Stimulated activated CD4-positive, alpha-beta T cell treated with anti-CD3 and anti-CD28 coated beads, Interleukin-4, amount 100 ng/mL, for 4 hours (primary cell): ENCODE results near the gene UEVLD.

Source experiments
- DNase-seq, 2 experiments: peaks; one replicate each; pipeline ENCODE4 v3.0.0-alpha.2; 2020

The UEVLD gene

DNA sequence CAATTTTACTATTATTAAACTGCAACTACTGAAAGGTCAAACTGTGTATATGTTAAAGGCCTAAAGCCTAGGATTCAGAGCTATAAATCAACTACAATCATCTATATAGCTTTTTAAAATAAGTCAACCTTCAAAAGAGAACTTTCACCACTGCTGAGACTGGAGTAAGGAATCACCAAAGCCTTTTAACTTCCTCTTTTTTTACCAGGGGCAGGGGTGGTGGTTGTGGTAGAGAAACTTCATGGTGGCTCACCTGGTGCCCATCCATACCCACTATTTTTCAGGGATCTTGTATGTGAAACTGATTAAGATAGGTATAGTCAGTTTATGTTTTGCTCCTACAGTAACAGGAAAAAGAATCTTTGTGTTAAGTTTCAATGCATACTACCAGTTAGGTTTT lies 93.3 kb downstream of the UEVLD start:
- DNase-seq: no peak

DNA sequence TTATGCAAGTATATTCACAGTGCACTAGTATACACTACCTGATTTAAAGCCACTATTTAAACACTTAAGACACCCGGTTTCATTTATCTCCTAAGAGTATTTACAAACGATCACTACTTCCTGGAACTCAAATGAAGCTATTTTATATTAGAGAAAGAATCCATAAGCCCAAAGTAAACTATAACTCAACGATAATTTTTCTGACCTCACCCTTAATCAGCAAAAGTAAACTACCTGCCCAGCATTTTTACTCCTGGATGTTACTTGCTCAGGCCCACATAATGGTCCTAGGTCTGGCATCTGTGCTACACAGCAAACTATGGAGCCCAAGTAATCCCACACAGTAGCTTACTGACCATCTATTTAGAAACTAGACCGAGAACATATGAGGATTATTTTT lies 95.2 kb downstream of the UEVLD start:
- DNase-seq: no peak

DNA sequence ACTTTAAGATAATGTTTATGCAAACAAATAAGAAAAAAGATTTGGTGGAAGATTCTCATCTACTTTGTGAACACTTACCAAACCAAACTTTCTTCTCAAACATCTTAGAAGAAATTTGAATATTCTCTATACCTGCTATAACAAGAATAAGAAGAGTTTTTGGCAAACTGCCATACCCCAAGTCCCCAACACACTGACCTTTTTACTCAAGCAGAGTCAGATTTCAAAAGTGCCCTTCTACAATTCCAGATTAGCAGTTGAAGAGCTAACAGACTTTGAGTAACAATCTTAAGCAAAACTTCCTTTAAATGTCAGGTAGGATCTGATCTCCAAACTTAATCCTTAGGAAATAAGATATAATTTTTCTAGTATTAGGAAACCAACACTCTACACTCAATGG lies 95.6 kb downstream of the UEVLD start:
- no peak for DNase-seq

DNA sequence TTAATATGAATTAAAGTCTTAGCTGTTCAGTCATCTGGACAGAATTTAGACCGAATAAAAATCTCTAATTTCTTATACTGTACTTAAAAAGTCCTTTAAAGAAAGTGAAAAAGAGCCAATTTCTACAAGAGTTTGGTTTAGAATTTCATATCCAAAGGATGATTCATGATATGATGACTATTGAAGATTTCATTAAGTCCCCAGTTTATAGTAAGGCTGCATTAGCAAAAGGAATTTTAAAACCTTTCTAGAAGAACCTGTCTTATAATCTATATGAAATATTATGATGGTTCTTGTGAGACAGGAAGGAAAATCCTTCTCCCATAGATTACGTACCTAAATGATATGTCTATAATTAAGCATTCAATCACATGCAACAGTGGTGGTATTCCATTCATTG lies 96.6 kb downstream of the UEVLD start:
- no peak for DNase-seq

DNA sequence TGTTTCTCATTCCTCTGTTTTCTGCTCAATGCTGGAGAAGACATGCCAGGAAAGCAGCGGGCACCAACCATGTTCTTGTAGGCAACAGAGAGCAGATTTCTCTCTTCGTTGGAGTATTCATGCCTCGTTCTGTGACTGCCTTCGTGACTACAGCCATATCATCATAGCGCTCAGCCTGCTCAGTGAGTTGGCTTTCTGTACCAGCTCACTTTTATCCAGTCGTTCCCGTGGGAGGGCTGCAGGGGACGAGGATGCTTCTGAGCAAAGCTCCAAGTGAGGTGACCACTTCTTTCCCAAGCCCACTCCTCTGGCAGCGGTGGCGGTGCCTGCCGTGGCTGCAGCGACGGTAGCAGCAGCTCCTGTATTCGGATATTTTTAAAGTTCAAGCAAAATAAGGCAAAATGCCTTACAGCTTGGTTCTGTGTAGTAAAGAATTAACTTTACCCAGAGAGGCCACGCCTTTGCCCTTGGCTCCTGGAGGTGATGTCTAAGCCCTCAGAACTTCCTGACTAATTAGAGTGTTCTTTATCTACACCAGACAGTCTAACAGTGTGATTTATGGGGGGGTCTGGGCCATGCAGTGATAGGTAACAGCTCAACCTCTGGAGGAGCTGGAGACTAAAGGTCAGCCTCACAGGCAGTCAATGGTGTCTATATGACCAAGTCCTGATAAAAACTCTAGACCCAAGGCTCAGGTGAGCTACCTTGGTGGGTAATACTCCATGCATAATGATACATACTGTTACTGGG lies 97.6 kb downstream of the UEVLD start:
- DNase-seq: no peak

DNA sequence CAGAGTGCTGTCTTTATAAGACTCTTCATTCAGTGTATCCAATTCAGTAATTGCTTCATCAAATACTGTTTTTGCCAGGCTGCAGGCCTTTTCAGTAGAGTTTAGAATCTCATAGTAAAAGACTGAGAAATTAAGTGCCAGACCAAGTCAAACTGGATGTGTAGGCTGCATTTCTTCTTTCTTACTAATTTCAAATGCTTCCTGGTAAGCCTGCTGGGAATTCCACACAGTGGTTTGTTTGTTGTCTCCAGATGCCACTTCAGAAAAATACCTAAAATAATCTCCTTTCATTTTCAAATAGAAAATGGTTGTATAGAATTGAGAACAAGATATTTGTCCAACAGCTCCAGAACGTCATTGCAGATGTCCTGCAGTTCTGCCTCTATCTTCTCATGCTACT lies 98.2 kb downstream of the UEVLD start:
- no peak for DNase-seq

DNA sequence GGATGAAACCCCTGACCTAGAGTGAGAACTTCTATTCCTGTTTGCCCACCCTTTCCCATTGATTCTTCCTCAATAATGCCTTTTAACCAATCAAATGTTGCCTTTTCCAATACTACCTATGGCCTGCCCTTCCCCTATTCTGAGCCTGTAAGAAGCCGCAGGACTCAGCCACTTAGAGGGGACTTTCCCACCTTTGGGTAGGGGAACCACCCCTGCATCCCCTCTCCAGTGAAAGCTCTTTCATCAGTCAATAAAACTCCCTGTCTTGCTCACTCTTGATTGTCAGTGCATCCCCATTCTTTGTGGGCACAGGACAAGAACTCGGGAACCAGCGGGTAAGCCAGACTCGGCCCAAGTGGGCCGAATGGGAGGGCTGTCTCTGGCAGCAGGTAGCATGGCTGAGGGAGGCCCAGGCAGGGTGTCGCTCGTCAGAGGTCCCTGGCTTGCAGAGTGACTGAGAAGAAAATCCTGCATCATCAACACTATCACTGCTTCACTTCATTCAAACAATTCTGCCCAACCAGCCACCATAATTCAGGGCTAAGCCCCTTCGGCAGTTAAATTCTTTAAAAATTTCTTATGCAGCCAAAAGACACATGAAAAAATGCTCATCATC lies 102.5 kb downstream of the UEVLD start:
- no peak for DNase-seq
